SK-N-SH (cell line): ENCODE data around the gene PCYT2. TPM values are rescaled to one million over a fixed set of nuclear protein-coding genes. Genes with fewer than 3 reads are reported as not detected.

Experiments
- CHD2 ChIP-seq: fragments of 150-350 bp; IDR thresholded peaks from 2 replicates; pipeline ENCODE4 v1.6.1; 2018; ENCODE audit warnings: low read length; ENCODE audit not compliant: partially characterized antibody
- ELF1 ChIP-seq: IDR thresholded peaks from 2 replicates; pipeline ENCODE4 v1.4.0; 2012
- EP300 ChIP-seq, 2 experiments: IDR thresholded peaks; 2 replicates each; pipeline versions ENCODE4 v1.4.0 to v1.6.1; 2012; ENCODE audit warnings: borderline replicate concordance in 1 of 2, low read depth in 1 of 2, low read length in 1 of 2
- EZH2phosphoT487 ChIP-seq: fragments of 200-600 bp; sonication (generic); IDR thresholded peaks from 2 replicates; pipeline ENCODE4 v1.6.1; 2017; ENCODE audit warnings: low read depth, mixed run types, mild to moderate bottlenecking, antibody characterized with exemption, moderate library complexity, borderline replicate concordance
- FOXJ3 ChIP-seq: sonication (generic); formaldehyde crosslinking; IDR thresholded peaks from 2 replicates; pipeline ENCODE4 v1.5.1; 2020; ENCODE audit warnings: mild to moderate bottlenecking, missing genetic modification reagents
- FOXM1 ChIP-seq: IDR thresholded peaks from 2 replicates; pipeline ENCODE4 v1.4.0; 2012; ENCODE audit warnings: low read depth, mild to moderate bottlenecking
- GATA2 ChIP-seq: sonication (generic); formaldehyde crosslinking; IDR thresholded peaks from 2 replicates; pipeline ENCODE4 v1.5.0; 2020; ENCODE audit warnings: mild to moderate bottlenecking, missing genetic modification reagents
- IRF3 ChIP-seq: fragments of 150-350 bp; IDR thresholded peaks from 2 replicates; pipeline ENCODE4 v1.6.1; 2016; ENCODE audit warnings: mild to moderate bottlenecking, low read depth, low read length
- MAX ChIP-seq: IDR thresholded peaks from 2 replicates; pipeline ENCODE4 v1.4.0; 2012; ENCODE audit warnings: low read depth
- MEF2A ChIP-seq: IDR thresholded peaks from 2 replicates; pipeline ENCODE4 v1.4.0; 2012; ENCODE audit warnings: low read depth, borderline replicate concordance
- NRF1 ChIP-seq: IDR thresholded peaks from 2 replicates; pipeline ENCODE4 v1.6.1; 2012; ENCODE audit warnings: low read depth, mild to moderate bottlenecking, low read length
- POLR2AphosphoS5 ChIP-seq: IDR thresholded peaks from 2 replicates; pipeline ENCODE4 v1.6.1; 2012; ENCODE audit warnings: low read depth, low read length
- RFX5 ChIP-seq: IDR thresholded peaks from 2 replicates; pipeline ENCODE4 v1.6.1; 2012; ENCODE audit warnings: mild to moderate bottlenecking, improper control_type of control experiment, low read length
- SIN3A ChIP-seq: IDR thresholded peaks from 2 replicates; pipeline ENCODE4 v1.6.1; 2012; ENCODE audit warnings: low read depth, mild to moderate bottlenecking, low read length, moderate library complexity, borderline replicate concordance
- SMC3 ChIP-seq: IDR thresholded peaks from 2 replicates; pipeline ENCODE4 v1.6.1; 2012; ENCODE audit warnings: low read depth, low read length, improper control_type of control experiment
- TAF1 ChIP-seq: IDR thresholded peaks from 2 replicates; pipeline ENCODE4 v1.6.1; 2012; ENCODE audit warnings: low read depth, mild to moderate bottlenecking, low read length, moderate library complexity, borderline replicate concordance
- polyA plus RNA-seq, 3 experiments: library from polyadenylated mRNA; depleted of rRNA; stranded (reverse); fragments of >200 nt; gene quantifications; 2 replicates each; pipeline ENCODE4 v1.2.3, GENCODE V29; 2012
- TF ChIP-seq, protein P1 (sequence below): fragments of 200-600 bp; sonication (generic); IDR thresholded peaks from 2 replicates; pipeline ENCODE4 v1.6.1; 2017; ENCODE audit warnings: antibody characterized with exemption, mild to moderate bottlenecking, moderate library complexity
- TF ChIP-seq, protein P2 (sequence below): IDR thresholded peaks from 2 replicates; pipeline ENCODE4; 2012
- TF ChIP-seq, protein P3 (sequence below): IDR thresholded peaks from 2 replicates; pipeline ENCODE4 v1.4.0; 2012; ENCODE audit warnings: low read depth, borderline replicate concordance
- TF ChIP-seq, protein P4 (sequence below): IDR thresholded peaks from 2 replicates; pipeline ENCODE4 v1.6.1; 2012; ENCODE audit warnings: mild to moderate bottlenecking, low read depth, low read length, moderate library complexity

PCYT2 gene
- polyA plus RNA-seq, 1 of the 3 experiments (the other 2 are of a cell fraction), result 46.2 TPM

DNA sequence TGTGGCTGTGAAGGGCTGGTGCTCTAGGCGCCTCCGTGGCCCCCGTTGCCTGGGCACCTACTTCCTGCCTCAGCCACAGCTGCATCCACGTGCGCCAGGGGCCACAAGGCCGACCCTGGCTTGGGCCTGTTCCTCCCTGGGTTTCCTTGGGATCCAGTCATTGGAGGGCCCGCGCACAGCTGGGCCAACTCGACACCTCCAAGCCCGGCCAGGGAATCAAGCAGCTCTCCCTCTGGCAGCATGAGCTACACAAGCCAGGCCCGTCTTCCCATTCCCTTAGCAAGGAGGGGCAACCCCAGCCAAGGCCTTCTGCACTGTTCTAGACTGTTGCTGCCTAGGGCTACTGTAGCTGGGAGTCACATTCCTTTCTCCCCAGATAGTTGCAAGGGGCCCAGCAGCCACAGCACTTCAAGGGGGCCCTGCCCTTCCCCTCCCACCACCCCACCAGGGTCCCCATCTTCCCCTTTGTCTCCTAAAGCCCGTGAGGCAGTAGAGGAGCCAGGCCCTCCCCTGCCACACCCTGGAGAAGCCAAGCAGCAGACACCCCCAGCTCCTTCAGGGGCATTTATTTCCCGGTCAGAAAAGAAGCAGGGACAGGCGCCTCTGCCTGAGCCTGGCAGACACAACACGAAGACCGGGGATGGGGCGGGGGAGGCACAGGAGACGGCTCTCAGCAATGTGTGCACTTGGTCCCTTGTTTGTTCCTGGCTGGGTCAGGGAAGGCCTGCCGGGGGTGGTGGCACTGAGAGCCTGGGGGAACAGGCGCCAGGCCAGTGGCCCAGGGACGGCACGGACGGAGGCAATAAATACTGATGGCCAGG is 43.8 kb downstream of the PCYT2 start (continued):
- TF ChIP-seq, protein P1, sequence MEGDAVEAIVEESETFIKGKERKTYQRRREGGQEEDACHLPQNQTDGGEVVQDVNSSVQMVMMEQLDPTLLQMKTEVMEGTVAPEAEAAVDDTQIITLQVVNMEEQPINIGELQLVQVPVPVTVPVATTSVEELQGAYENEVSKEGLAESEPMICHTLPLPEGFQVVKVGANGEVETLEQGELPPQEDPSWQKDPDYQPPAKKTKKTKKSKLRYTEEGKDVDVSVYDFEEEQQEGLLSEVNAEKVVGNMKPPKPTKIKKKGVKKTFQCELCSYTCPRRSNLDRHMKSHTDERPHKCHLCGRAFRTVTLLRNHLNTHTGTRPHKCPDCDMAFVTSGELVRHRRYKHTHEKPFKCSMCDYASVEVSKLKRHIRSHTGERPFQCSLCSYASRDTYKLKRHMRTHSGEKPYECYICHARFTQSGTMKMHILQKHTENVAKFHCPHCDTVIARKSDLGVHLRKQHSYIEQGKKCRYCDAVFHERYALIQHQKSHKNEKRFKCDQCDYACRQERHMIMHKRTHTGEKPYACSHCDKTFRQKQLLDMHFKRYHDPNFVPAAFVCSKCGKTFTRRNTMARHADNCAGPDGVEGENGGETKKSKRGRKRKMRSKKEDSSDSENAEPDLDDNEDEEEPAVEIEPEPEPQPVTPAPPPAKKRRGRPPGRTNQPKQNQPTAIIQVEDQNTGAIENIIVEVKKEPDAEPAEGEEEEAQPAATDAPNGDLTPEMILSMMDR, result no peak
- TF ChIP-seq NRF1, result no peak
- no peak for TF ChIP-seq CHD2
- peak; percentile 52 for TF ChIP-seq MAX
- TF ChIP-seq GATA2, result no peak
- TF ChIP-seq POLR2AphosphoS5, result peak; percentile 81
- TF ChIP-seq FOXJ3 (CRISPR knock-in tag), result no peak
- TF ChIP-seq EZH2phosphoT487, result no peak
- TF ChIP-seq MEF2A, result no peak
- no peak for TF ChIP-seq SMC3
- no peak for TF ChIP-seq IRF3
- no peak for TF ChIP-seq FOXM1
- TF ChIP-seq, protein P2, sequence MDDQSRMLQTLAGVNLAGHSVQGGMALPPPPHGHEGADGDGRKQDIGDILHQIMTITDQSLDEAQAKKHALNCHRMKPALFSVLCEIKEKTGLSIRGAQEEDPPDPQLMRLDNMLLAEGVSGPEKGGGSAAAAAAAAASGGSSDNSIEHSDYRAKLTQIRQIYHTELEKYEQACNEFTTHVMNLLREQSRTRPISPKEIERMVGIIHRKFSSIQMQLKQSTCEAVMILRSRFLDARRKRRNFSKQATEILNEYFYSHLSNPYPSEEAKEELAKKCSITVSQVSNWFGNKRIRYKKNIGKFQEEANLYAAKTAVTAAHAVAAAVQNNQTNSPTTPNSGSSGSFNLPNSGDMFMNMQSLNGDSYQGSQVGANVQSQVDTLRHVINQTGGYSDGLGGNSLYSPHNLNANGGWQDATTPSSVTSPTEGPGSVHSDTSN, result peak; percentile 72
- no peak for TF ChIP-seq TAF1
- TF ChIP-seq ELF1, result peak; percentile 28
- TF ChIP-seq SIN3A, result peak; percentile 71; the same call in 1 of the 2 replicates
- TF ChIP-seq RFX5, result no peak
- TF ChIP-seq, protein P3, sequence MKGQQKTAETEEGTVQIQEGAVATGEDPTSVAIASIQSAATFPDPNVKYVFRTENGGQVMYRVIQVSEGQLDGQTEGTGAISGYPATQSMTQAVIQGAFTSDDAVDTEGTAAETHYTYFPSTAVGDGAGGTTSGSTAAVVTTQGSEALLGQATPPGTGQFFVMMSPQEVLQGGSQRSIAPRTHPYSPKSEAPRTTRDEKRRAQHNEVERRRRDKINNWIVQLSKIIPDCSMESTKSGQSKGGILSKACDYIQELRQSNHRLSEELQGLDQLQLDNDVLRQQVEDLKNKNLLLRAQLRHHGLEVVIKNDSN, result no peak
- TF ChIP-seq, protein P4, sequence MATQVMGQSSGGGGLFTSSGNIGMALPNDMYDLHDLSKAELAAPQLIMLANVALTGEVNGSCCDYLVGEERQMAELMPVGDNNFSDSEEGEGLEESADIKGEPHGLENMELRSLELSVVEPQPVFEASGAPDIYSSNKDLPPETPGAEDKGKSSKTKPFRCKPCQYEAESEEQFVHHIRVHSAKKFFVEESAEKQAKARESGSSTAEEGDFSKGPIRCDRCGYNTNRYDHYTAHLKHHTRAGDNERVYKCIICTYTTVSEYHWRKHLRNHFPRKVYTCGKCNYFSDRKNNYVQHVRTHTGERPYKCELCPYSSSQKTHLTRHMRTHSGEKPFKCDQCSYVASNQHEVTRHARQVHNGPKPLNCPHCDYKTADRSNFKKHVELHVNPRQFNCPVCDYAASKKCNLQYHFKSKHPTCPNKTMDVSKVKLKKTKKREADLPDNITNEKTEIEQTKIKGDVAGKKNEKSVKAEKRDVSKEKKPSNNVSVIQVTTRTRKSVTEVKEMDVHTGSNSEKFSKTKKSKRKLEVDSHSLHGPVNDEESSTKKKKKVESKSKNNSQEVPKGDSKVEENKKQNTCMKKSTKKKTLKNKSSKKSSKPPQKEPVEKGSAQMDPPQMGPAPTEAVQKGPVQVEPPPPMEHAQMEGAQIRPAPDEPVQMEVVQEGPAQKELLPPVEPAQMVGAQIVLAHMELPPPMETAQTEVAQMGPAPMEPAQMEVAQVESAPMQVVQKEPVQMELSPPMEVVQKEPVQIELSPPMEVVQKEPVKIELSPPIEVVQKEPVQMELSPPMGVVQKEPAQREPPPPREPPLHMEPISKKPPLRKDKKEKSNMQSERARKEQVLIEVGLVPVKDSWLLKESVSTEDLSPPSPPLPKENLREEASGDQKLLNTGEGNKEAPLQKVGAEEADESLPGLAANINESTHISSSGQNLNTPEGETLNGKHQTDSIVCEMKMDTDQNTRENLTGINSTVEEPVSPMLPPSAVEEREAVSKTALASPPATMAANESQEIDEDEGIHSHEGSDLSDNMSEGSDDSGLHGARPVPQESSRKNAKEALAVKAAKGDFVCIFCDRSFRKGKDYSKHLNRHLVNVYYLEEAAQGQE, result no peak
- 0 out of 4 replicates have a peak, but pooled peaks of 1 of the 2 experiments have one; percentile 6 for TF ChIP-seq EP300 (IDR thresholded peaks at IDR 0.05; ENCODE audit: borderline replicate concordance in 1 of 2, low read depth in 1 of 2, low read length in 1 of 2)
